ENCODE results near the gene NTF4.
"Not testable (repeated sequence)": the region's sequence is repeated elsewhere in the genome, so short reads cannot be mapped to it uniquely, and the experiment has no call there.

NTF4 gene

DNA sequence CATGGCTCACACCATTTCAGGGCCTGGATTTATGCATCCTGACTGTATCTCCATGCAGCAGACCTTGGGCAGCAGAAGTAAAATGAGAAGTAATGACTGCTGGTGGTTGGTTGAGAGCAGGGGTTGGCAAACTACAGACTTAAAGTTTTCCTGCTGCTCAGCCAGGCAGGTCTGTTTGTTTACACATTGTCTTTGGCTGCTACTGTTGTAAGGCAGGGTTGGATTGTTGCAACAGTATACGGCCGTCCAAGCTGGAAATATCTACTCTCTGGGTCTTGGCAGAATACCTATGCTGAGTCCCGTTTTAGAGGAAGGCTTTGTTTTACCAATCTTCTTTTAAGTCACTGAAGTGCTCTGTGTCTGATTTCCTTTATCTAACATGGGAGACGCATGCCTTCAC is 34.2 kb upstream of the NTF4 start:
- no peak overlapping the region for H3K27ac Mint-ChIP-seq
- H3K9me3 Mint-ChIP-seq (ENCODE audit: low read depth): no peaks in the 10 kb centered on the region
- H3K4me3 Mint-ChIP-seq: no peak overlapping the region
- H3K27me3 Mint-ChIP-seq: no peaks in the 10 kb centered on the region
- peaks cover 5% of the 10 kb centered on the region for H3K36me3 Mint-ChIP-seq
- peaks cover 6% of the 10 kb centered on the region for H3K4me1 Mint-ChIP-seq (ENCODE audit: low read depth)

DNA sequence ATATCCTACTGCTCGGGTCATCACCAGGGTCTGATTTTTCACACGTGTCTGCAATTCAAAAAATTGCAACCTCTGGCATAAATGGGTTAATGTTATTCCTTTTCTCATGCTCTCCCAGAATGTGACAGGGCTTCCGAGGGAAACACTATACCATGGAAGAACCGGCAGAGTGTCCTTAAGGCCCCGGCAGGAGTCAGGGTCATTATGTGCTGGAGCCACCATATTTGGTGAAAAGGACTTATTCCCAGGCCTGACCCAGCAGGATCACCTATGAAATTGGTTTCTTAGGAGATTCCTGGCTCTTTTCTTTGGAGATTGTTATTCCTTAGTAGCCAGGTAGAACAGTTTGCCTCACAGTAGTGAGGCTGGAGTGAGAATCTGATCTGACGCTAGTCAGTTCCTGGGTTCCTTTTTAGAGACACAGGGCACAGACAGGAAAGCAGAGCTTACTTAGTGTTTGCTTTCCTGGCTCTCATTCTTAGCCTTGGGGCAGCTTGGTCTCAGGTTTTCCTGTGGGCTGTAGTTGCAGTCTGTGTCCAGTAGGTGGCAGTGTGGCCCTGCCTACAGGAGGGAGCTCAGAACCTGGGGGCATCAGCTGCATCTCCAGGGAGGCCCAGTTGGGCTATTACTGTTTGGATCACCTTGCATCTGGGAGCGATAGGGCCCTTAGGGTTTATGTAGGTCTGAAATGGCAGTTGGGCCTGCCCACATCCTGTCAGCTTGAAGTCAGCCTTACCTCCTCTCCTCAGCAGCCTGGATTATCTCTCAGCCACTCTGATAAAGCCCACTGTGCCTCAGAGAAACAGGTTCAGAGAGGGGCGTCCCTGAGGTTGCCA is 33.1 kb upstream of the NTF4 start:
- Mint-ChIP-seq H3K27ac (no peak overlapping the region), H3K36me3 (peaks cover 5% of the 10 kb centered on the region), H3K4me1 (ENCODE audit: low read depth) (peaks cover 6% of the 10 kb centered on the region), H3K27me3 (no peaks in the 10 kb centered on the region), H3K9me3 (ENCODE audit: low read depth) (no peaks in the 10 kb centered on the region), H3K4me3 (no peak overlapping the region)

DNA sequence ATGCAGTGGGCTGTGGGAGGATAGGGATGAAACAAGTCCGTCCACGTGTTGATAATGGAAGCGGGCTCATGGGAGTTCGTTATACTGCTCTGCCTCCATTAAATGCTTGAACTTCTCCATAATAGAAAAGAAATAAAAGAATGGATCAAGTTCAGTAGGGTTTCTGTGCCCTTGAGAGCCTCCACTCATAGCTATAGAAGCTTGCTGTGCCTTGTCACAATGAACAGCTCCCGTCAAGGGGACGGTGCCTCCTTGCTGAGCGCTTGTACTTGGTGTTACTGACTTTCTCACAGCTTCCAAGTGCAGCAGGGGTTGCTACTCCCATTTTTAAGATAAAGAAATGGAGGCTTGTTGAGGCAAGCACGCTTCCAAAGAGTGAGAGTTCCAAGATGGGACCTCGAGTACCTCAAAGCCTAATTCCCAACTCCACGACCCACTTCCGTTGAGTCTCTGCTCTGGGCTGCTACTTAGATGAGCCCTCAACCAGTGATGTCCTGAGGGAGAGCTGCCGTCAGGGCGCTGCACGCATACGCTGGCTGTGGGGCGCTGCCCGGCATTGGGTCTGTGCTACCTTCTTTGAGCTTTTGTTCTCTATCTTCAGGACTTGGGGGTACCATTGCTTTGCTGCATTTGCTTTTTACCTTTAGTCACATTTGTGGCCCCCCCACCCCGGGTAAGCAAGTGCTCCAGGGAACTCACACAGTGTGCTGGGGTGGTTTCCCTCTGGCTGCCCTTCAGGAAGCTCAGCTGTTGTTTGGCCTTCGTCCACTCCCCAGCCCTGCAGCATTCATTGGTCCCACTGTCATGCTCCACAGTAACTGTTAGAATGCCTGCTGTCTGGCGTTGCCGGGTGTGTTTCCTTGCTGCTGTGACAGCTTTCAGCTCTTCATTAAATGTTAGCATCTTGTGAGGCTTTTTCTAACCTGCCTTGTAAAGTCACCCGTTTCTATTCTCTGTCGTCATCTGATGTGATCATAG is 30.2 kb upstream of the NTF4 start:
- H3K27ac Mint-ChIP-seq: no peak overlapping the region
- H3K9me3 Mint-ChIP-seq (ENCODE audit: low read depth): no peaks in the 10 kb centered on the region
- H3K36me3 Mint-ChIP-seq: no peaks in the 10 kb centered on the region
- no peaks in the 10 kb centered on the region for H3K27me3 Mint-ChIP-seq
- peaks cover 18% of the 10 kb centered on the region for H3K4me1 Mint-ChIP-seq (ENCODE audit: low read depth)
- H3K4me3 Mint-ChIP-seq: no peak overlapping the region

DNA sequence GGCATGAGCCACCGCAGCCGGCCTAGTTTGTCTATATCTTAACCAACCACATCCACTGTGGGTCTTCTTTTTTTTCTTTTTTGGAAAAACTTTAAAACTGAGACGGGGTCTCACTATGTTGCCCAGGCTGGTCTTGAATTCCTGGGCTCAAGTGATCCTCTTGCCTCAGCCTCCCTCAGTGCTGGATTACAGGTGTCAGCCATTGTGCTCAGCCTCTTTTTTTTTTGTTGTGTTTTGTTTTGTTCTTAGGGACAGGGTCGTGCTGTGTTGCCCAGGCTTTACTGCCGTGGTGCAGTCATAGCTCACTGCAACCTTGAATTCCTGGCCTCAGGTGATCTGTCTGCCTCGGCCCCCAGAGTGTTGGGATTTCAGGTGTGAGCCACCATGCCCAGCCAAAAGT is 28.1 kb upstream of the NTF4 start:
- Mint-ChIP-seq H3K4me3 (no peak overlapping the region), H3K36me3 (no peaks in the 10 kb centered on the region), H3K4me1 (ENCODE audit: low read depth) (peaks cover 28% of the 10 kb centered on the region), H3K9me3 (ENCODE audit: low read depth) (no peaks in the 10 kb centered on the region), H3K27me3 (no peaks in the 10 kb centered on the region), H3K27ac (no peak overlapping the region)

DNA sequence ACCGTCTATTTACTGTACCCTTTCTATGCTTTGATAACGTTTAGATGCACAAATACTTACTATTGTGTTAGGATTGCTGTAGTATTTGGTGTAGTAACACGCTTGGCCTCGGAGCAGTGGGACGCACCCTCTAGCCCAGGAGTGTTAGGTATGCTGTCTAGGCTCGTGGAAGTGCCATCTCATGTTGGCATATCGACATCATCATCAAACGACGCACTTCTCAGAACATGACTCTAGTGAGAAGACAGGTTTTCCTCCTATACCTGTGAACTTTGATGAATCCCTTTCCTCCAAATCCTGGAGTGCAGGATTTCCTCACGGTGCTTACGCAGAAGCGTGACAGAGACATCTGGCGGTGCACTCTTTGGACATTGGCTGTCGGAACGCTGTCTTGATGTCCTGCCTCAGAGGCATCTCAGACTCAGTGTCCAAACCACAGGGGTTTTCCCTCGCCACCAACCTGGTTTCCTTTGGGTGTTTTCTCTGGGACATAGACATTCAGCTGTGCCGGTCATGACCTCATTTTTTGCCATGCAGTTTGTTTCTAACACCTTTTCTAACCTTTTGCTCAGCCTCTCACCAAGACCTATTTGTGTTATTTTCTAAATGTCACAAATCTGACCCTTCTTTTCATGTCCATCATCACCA is 26.9 kb upstream of the NTF4 start:
- no peaks in the 10 kb centered on the region for H3K27me3 Mint-ChIP-seq
- no peaks in the 10 kb centered on the region for H3K36me3 Mint-ChIP-seq
- peaks cover 38% of the 10 kb centered on the region for H3K4me1 Mint-ChIP-seq (ENCODE audit: low read depth)
- no peak overlapping the region for H3K4me3 Mint-ChIP-seq
- H3K27ac Mint-ChIP-seq: peak overlapping the region; percentile 54
- H3K9me3 Mint-ChIP-seq (ENCODE audit: low read depth): no peaks in the 10 kb centered on the region

DNA sequence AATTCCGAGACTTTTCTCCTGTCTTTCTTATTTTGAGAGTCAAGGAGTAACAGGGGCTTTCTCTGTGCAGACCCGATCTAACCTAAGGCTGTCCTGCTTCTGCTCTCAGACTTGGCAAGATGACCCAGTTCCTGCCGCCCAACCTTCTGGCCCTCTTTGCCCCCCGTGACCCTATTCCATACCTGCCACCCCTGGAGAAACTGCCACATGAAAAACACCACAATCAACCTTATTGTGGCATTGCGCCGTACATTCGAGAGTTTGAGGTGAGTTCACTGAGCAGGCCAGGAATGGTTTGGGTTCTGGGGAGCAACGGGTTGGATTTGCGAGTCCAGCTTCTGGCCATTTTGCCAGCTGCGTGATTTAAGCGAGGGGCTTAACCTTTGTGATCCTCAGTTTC is 21.7 kb upstream of the NTF4 start:
- no peaks in the 10 kb centered on the region for H3K27me3 Mint-ChIP-seq
- peaks cover 2% of the 10 kb centered on the region for H3K36me3 Mint-ChIP-seq
- peaks cover 36% of the 10 kb centered on the region for H3K4me1 Mint-ChIP-seq (ENCODE audit: low read depth)
- H3K27ac Mint-ChIP-seq: peak overlapping the region; percentile 93
- peak overlapping the region; percentile 96 for H3K4me3 Mint-ChIP-seq
- H3K9me3 Mint-ChIP-seq (ENCODE audit: low read depth): no peaks in the 10 kb centered on the region

DNA sequence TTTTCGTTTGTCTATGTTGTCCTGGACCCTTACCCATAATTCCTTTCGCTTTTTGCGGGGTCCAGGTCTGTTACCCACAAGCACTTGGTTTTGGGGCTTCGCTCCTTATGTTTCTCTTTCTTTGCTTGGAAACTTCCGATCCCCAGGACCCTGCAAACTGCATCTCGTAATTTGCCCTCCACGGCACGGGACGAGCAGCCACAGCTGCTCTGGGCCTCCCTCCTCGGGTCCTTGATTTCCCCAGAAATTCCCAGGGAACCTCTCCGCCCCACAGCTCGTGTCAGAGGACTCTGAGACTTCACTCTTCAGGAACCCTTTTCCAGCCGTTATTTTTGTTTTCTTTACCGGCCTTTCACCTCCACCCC is 21.2 kb upstream of the NTF4 start:
- Mint-ChIP-seq H3K4me1 (ENCODE audit: low read depth) (peaks cover 35% of the 10 kb centered on the region), H3K36me3 (peaks cover 2% of the 10 kb centered on the region)

DNA sequence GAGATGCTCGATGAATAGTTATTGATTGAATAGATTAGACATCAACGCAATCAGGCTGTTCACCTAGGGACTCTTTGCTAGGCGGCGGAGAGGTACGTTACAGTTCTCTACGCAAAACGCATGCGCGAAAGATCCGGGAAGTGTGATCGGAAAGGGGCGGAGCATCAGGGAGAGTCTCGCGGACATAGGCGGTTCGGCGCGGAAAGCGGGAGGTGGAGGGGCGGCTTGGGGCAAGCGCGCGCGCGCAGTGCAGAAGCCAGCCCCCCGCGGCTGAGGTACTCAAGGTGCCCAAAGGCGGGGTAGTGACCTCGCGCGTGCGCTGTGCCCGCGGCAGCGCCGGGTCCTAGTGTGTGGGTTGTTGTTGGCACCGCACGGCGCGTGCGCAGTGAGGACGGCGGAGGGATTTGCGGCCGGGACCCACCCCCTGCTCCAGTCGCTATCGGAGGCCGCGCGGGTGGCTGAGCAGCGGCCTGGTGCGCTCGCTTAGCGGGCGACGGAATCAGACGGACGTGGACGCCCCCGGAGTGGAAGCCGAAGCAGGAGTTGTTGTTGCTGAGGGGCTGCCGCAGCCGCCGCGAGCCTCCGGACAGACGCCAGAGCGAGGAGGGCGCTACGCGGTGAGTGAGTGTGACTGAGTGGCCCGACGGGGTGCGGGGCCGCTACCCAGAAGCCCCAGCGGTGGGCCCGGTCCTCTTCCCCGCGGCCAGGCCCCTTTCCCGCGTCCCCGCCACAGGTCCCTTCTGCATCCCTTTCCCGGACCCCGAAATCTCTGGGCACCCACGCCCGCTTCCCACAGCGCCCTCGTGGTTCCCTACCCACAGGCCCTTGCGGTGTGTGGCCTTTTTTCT is 20.6 kb upstream of the NTF4 start, which contains the start of gene SNRNP70:
Gene SNRNP70, plus strand, starts transcription at position 432 of the 848 bp plus-strand sequence. CDS start 964 bp downstream, outside the sequence.
- peaks cover 32% of the 10 kb centered on the region for H3K4me1 Mint-ChIP-seq (ENCODE audit: low read depth)
- peak within 1 kb of the TSS; percentile 96 for H3K4me3 Mint-ChIP-seq
- H3K27ac Mint-ChIP-seq: peak within 1 kb of the TSS; percentile 93
- peaks cover 2% of the 10 kb centered on the region for H3K36me3 Mint-ChIP-seq
- H3K9me3 Mint-ChIP-seq (ENCODE audit: low read depth): no peaks in the 10 kb centered on the region
- no peaks in the 10 kb centered on the region for H3K27me3 Mint-ChIP-seq

More for the DNA sequence above, 21.2 kb upstream of the NTF4 start:
- peak overlapping the region; percentile 96 for H3K4me3 Mint-ChIP-seq
- H3K27ac Mint-ChIP-seq: peak overlapping the region; percentile 93
- H3K27me3 Mint-ChIP-seq: no peaks in the 10 kb centered on the region
- H3K9me3 Mint-ChIP-seq (ENCODE audit: low read depth): no peaks in the 10 kb centered on the region

DNA sequence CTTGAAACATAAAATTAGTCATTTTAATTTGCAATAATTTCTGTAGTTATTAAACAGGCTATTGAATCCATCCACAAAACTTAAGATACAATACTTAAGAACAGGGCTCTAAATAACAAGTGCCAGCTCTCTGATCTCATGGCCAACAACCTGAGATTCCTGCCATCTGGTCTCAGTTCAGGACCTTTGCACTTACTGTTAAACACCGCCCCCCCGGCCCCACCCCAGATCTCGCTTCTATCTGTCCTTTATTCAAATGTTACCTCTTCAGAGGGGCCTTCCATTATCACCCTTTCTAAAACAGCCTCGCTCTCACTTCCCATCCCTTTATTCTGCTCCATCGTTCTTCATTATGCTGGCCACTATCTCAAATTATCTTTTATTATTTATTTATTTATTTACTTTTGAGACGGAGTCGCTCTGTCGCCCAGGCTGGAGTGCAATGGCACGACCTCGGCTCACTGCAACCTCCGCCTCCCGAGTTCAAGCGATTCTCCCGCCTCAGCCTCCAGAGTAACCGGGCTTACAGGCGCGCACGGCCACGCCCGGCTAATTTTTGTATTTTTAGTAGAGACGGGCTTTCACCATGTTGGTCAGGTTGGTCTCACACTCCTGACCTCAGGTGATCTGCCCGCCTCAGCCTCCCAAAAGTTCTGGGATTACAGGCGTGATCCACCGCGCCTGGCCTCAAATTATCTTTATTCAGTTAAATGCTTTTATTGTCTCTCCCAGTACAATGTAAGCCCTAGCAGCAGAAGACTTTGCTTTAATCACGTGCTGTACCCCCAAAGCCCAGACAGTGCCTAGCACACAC is 19.8 kb upstream of the NTF4 start:
- peaks cover 30% of the 10 kb centered on the region for H3K4me1 Mint-ChIP-seq (ENCODE audit: low read depth)
- H3K9me3 Mint-ChIP-seq (ENCODE audit: low read depth): no peaks in the 10 kb centered on the region
- H3K4me3 Mint-ChIP-seq: peak overlapping the region; percentile 96
- H3K27ac Mint-ChIP-seq: peak overlapping the region; percentile 93
- peaks cover 2% of the 10 kb centered on the region for H3K36me3 Mint-ChIP-seq
- H3K27me3 Mint-ChIP-seq: peaks cover 1% of the 10 kb centered on the region

DNA sequence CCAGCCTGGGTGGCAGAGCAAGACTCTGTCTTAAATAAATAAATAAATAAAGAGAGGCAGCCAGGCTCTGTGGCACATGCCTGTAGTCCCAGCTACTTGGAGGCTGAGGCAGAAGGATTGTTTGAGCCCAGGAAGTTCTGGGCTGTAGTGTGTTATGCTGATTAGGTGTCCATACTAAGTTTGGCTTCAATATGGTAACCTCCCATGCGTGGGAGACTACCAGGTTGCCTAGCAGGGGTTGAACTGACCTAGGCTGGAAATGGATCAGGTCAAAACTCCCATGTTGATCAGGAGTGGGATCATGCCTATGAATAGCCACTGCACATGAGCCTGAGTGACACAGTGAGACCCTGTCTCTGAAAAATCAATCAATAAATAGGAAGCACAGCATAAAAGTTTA is 16.7 kb upstream of the NTF4 start:
- Mint-ChIP-seq H3K9me3 (ENCODE audit: low read depth) (no peaks in the 10 kb centered on the region), H3K27me3 (peaks cover 1% of the 10 kb centered on the region), H3K4me1 (ENCODE audit: low read depth) (peaks cover 8% of the 10 kb centered on the region), H3K4me3 (no peak overlapping the region), H3K27ac (no peak overlapping the region), H3K36me3 (peaks cover 2% of the 10 kb centered on the region)

DNA sequence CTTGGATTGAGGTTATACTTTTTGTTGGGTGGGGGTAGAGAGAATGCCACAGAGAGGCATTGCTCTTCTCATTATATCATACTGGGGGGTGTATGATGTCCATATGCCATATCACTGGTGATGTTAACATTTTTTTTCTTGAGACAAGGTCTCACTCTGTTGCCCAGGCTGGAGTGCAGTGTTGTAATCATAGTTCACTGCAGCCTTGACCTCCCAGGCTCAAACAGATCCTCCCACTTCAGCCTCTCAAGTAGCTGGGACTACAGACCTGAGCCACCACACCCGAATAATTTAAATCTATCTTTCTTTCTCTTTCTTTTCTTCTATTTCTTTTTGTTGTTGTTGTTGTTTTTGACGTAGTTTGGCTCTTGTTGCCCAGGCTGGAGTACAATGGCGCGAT is 15.8 kb upstream of the NTF4 start:
- no peaks in the 10 kb centered on the region for H3K9me3 Mint-ChIP-seq (ENCODE audit: low read depth)
- H3K27ac Mint-ChIP-seq: no peak overlapping the region
- peaks cover 7% of the 10 kb centered on the region for H3K4me1 Mint-ChIP-seq (ENCODE audit: low read depth)
- H3K27me3 Mint-ChIP-seq: peaks cover 3% of the 10 kb centered on the region
- no peak overlapping the region for H3K4me3 Mint-ChIP-seq
- H3K36me3 Mint-ChIP-seq: no peaks in the 10 kb centered on the region

DNA sequence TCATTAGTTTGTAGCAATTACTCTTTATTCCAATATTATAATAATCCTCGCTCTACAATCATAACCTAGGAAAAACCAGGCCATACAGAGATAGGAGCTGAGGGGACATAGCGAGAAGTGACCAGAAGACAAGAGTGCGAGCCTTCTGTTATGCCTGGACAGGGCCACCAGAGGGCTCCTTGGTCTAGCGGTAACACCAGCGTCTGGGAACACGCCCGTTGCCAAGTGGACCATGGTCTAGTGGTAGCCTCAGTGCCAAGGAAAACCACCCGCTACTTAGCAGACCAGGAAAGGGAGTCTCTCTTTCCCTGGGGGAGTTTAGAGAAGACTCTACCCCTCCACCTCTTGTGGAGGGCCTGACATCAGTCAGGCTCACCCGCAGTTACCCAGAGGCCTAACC is 10.3 kb upstream of the NTF4 start:
- H3K4me3 Mint-ChIP-seq; H3K4me1 Mint-ChIP-seq (ENCODE audit: low read depth); H3K36me3 Mint-ChIP-seq; H3K27ac Mint-ChIP-seq; H3K9me3 Mint-ChIP-seq (ENCODE audit: low read depth): not testable (repeated sequence)
- H3K27me3 Mint-ChIP-seq: peaks cover 24% of the 10 kb centered on the region

DNA sequence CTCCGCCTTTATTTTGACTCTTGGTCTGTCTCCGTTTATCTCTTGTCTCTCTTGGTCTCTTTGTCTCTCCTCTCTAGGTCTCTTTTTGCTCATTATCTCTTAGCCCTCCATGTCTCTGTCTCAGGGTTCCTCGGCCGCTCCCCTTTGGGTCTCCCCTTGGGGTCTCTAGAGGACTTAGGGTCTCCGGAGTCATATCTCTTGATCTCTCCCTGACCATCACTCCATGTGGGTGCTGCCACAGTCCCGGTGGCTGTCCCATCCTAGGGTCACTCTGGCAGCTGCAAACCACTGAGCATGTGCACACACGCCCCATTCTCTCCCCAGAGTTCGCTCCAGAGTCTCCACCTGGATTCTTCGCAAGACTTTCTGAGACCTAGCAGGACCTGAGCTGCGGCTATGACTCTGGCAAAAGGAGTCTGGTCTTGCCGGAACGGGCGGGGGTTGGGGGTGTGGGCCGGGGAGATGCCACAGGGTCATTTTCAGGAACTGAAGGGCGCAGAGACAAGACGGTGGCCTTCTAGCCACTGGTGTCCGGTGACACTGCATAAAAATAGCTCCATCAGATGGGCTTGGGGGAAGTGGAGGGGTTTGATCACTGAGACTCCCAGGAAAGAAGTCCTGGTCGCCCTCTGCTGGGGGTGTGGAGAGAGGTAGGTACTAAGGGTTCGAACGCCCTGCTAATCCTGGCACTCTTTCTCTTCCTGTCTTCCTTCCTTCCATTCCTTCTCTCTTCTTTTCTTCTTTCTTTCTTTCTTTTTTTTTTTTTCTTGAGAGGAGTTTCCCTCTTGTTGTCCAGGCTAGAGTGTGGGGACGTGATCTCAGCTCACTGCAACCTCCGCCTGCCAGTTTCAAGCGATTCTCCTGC is 9.1 kb upstream of the NTF4 start:
- H3K27ac Mint-ChIP-seq: no peak overlapping the region

More for the DNA sequence above, 9.1 kb upstream of the NTF4 start:
- Mint-ChIP-seq H3K27me3 (peaks cover 32% of the 10 kb centered on the region), H3K4me3 (peak overlapping the region; percentile 67), H3K9me3 (ENCODE audit: low read depth) (no peaks in the 10 kb centered on the region), H3K4me1 (ENCODE audit: low read depth) (peaks cover 8% of the 10 kb centered on the region), H3K36me3 (peaks cover 3% of the 10 kb centered on the region)

Measured in activated naive CD8-positive, alpha-beta T cell (primary cell).